SK-N-SH (cell line): ENCODE data around the gene PTPRK. TPM values are rescaled to one million over a fixed set of nuclear protein-coding genes. Genes with fewer than 3 reads are reported as not detected.

ENCODE experiments used
- CTCF ChIA-PET: fragments of 300-600, 350-600 bp; formaldehyde crosslinking; extraction: SDS; loops from one replicate; lab custom pipeline; 2021; lab: Yijun Ruan, JAX
- POLR2A ChIA-PET: fragments of 350-600 bp; sonication (Branson Sonifier 250); formaldehyde crosslinking; extraction: SDS; loops from one replicate; lab custom pipeline; 2020; ENCODE audit warnings: antibody characterized with exemption, inconsistent platforms; lab: Yijun Ruan, JAX
- DNase-seq: peaks from one replicate; pipeline ENCODE4 v3.0.0; 2012
- H2AFZ ChIP-seq: fragments of 200-600 bp; sonication (generic); 2 replicates; pipeline ENCODE4 v1.8.1; 2016; ENCODE audit warnings: antibody characterized with exemption, mild to moderate bottlenecking, low read depth
- H3F3A ChIP-seq: fragments of 200-600 bp; sonication (generic); replicated peaks from 2 replicates; pipeline ENCODE3; 2016; ENCODE audit warnings: antibody characterized with exemption, mild to moderate bottlenecking; ENCODE audit not compliant: insufficient read depth
- H3K27ac ChIP-seq, 2 experiments: fragments of 200-500 bp in 1 of 2; fragments of 200-600 bp in 1 of 2; sonication (Bioruptor generic) in 1 of 2; sonication (generic), shearing (Covaris generic) in 1 of 2; 2 replicates each; pipeline versions ENCODE4 v1.5.1 to v1.6.1; 2014 to 2016; ENCODE audit warnings: low read depth in 2 of 2, inconsistent platforms in 1 of 2, low read length in 1 of 2, mild to moderate bottlenecking in 1 of 2, mixed read lengths in 1 of 2
- H3K27me3 ChIP-seq: fragments of 200-600 bp; sonication (generic), shearing (Covaris generic); 2 replicates; pipeline ENCODE4 v1.6.1; 2016; ENCODE audit warnings: mixed run types; ENCODE audit not compliant: insufficient read depth
- H3K36me3 ChIP-seq, 2 experiments: fragments of 200-500 bp in 1 of 2; fragments of 200-600 bp in 1 of 2; sonication (Bioruptor generic) in 1 of 2; sonication (generic) in 1 of 2; replicated peaks in 1 of 2; 2 replicates each; pipeline versions ENCODE3 to v1.5.1; 2014 to 2016; ENCODE audit warnings: low read length in 1 of 2, mild to moderate bottlenecking in 1 of 2; ENCODE audit not compliant: insufficient read depth in 2 of 2, control insufficient read depth in 1 of 2
- H3K4me1 ChIP-seq, 2 experiments: fragments of 200-500 bp in 1 of 2; fragments of 200-600 bp in 1 of 2; sonication (Bioruptor generic) in 1 of 2; sonication (generic), shearing (Covaris generic) in 1 of 2; 2 replicates each; pipeline versions ENCODE4 v1.5.1 to v1.6.1; 2014 to 2016; ENCODE audit warnings: low read depth in 1 of 2, low read length in 1 of 2, mixed run types in 1 of 2; ENCODE audit not compliant: insufficient read depth in 2 of 2, control insufficient read depth in 1 of 2
- H3K4me2 ChIP-seq: fragments of 200-600 bp; sonication (generic), shearing (Covaris generic); 2 replicates; pipeline ENCODE4 v1.6.1; 2017; ENCODE audit warnings: mixed run types
- H3K4me3 ChIP-seq, 2 experiments: fragments of 200-500 bp in 1 of 2; fragments of 200-600 bp in 1 of 2; sonication (Bioruptor generic) in 1 of 2; sonication (generic), shearing (Covaris generic) in 1 of 2; 2 replicates each; pipeline versions ENCODE4 v1.5.1 to v1.8.1; 2014 to 2016; ENCODE audit warnings: low read depth in 2 of 2, inconsistent platforms in 1 of 2, low read length in 1 of 2, mild to moderate bottlenecking in 1 of 2, mixed read lengths in 1 of 2, moderate library complexity in 1 of 2
- H3K79me2 ChIP-seq: fragments of 200-600 bp; sonication (generic); 2 replicates; pipeline ENCODE4 v1.8.1; 2017; ENCODE audit warnings: mild to moderate bottlenecking; ENCODE audit not compliant: insufficient read depth
- H3K9ac ChIP-seq: fragments of 200-600 bp; sonication (generic); 2 replicates; pipeline ENCODE4 v1.6.1; 2017; ENCODE audit warnings: mixed run types
- H3K9me2 ChIP-seq: fragments of 200-600 bp; sonication (generic); 2 replicates; pipeline ENCODE4 v1.6.1; 2017; ENCODE audit warnings: mixed run types
- H3K9me3 ChIP-seq: fragments of 200-600 bp; sonication (generic); 2 replicates; pipeline ENCODE4 v1.6.1; 2017; ENCODE audit warnings: mixed run types, mild to moderate bottlenecking, moderate library complexity
- H4K20me1 ChIP-seq: fragments of 200-600 bp; sonication (generic); 2 replicates; pipeline ENCODE4 v1.6.1; 2017; ENCODE audit warnings: mild to moderate bottlenecking, mixed run types; ENCODE audit not compliant: insufficient read depth
- ELF1 ChIP-seq: IDR thresholded peaks from 2 replicates; pipeline ENCODE4 v1.4.0; 2012
- EP300 ChIP-seq, 2 experiments: IDR thresholded peaks; 2 replicates each; pipeline versions ENCODE4 v1.4.0 to v1.6.1; 2012; ENCODE audit warnings: borderline replicate concordance in 1 of 2, low read depth in 1 of 2, low read length in 1 of 2
- FOSL2 ChIP-seq: IDR thresholded peaks from 2 replicates; pipeline ENCODE4 v1.4.0; 2012; ENCODE audit warnings: low read depth, mild to moderate bottlenecking, moderate library complexity, borderline replicate concordance
- FOXM1 ChIP-seq: IDR thresholded peaks from 2 replicates; pipeline ENCODE4 v1.4.0; 2012; ENCODE audit warnings: low read depth, mild to moderate bottlenecking
- GABPA ChIP-seq: IDR thresholded peaks from 2 replicates; pipeline ENCODE4 v1.4.0; 2012; ENCODE audit warnings: low read depth, mild to moderate bottlenecking
- MXI1 ChIP-seq: IDR thresholded peaks from 2 replicates; pipeline ENCODE4 v1.6.1; 2012; ENCODE audit warnings: mild to moderate bottlenecking, low read depth, low read length, improper control_type of control experiment
- NFIC ChIP-seq: IDR thresholded peaks from 2 replicates; pipeline ENCODE4 v1.4.0; 2012; ENCODE audit warnings: borderline replicate concordance
- NRF1 ChIP-seq: IDR thresholded peaks from 2 replicates; pipeline ENCODE4 v1.6.1; 2012; ENCODE audit warnings: low read depth, mild to moderate bottlenecking, low read length
- RAD21 ChIP-seq: IDR thresholded peaks from 2 replicates; pipeline ENCODE4 v1.6.1; 2012; ENCODE audit warnings: mild to moderate bottlenecking, low read length
- RCOR1 ChIP-seq: fragments of 150-350 bp; IDR thresholded peaks from 2 replicates; pipeline ENCODE4 v1.6.1; 2017; ENCODE audit warnings: antibody characterized with exemption, low read length
- RXRA ChIP-seq: IDR thresholded peaks from 2 replicates; pipeline ENCODE4 v1.4.0; 2012; ENCODE audit warnings: low read depth, mild to moderate bottlenecking, borderline replicate concordance
- SMC3 ChIP-seq: IDR thresholded peaks from 2 replicates; pipeline ENCODE4 v1.6.1; 2012; ENCODE audit warnings: low read depth, low read length, improper control_type of control experiment
- TAF1 ChIP-seq: IDR thresholded peaks from 2 replicates; pipeline ENCODE4 v1.6.1; 2012; ENCODE audit warnings: low read depth, mild to moderate bottlenecking, low read length, moderate library complexity, borderline replicate concordance
- TCF12 ChIP-seq: IDR thresholded peaks from 2 replicates; pipeline ENCODE4 v1.4.0; 2012
- YY1 ChIP-seq: IDR thresholded peaks from 2 replicates; pipeline ENCODE4 v1.4.0; 2012; ENCODE audit warnings: low read depth, mild to moderate bottlenecking
- WGBS: methylation state at CpG from one replicate; pipeline ENCODE4 v1.1.6; 2017; ENCODE audit warnings: low lambda C conversion rate; 5-methylcytosine and 5-hydroxymethylcytosine counted together
- polyA plus RNA-seq, 3 experiments: library from polyadenylated mRNA; depleted of rRNA; stranded (reverse); fragments of >200 nt; gene quantifications; 2 replicates each; pipeline ENCODE4 v1.2.3, GENCODE V29; 2012
- TF ChIP-seq, protein P1 (sequence below): IDR thresholded peaks from 2 replicates; pipeline ENCODE4 v1.6.1; 2012; ENCODE audit warnings: mild to moderate bottlenecking, low read depth, low read length, moderate library complexity
- TF ChIP-seq, protein P2 (sequence below): IDR thresholded peaks from 2 replicates; pipeline ENCODE4 v1.4.0; 2012; ENCODE audit warnings: low read depth, borderline replicate concordance
- TF ChIP-seq, protein P3 (sequence below): IDR thresholded peaks from 2 replicates; pipeline ENCODE4 v1.4.0; 2012; ENCODE audit warnings: low read depth, borderline replicate concordance

PTPRK gene
- polyA plus RNA-seq, 1 of the 3 experiments (the other 2 are of a cell fraction): 9.5 TPM

DNA sequence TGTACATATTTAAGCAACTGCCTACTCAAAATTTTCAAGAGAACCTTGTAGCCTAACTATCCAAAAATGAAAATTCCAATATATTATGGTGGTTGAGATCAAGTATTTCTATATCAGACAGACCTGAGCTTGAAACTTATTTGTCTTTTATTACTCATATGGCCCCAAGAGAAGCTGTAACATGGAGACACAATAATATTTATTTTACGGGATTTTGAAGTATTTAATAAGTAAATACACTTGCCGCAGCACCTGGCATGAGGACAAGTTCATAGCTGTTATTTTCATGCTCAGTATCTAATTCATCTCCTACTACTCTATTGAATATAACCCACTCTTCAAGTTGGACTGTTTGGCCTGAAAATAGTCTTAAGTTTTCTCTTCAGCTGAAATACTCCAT, 28.0 kb downstream of the PTPRK start:
- no peak for TF ChIP-seq SMC3
- no peak for TF ChIP-seq NRF1
- no peak for TF ChIP-seq MXI1
- no peak for TF ChIP-seq RXRA
- no peak for TF ChIP-seq RCOR1
- no peak for TF ChIP-seq TCF12
- TF ChIP-seq RAD21: no peak
- no peak for TF ChIP-seq GABPA
- TF ChIP-seq, protein P1, sequence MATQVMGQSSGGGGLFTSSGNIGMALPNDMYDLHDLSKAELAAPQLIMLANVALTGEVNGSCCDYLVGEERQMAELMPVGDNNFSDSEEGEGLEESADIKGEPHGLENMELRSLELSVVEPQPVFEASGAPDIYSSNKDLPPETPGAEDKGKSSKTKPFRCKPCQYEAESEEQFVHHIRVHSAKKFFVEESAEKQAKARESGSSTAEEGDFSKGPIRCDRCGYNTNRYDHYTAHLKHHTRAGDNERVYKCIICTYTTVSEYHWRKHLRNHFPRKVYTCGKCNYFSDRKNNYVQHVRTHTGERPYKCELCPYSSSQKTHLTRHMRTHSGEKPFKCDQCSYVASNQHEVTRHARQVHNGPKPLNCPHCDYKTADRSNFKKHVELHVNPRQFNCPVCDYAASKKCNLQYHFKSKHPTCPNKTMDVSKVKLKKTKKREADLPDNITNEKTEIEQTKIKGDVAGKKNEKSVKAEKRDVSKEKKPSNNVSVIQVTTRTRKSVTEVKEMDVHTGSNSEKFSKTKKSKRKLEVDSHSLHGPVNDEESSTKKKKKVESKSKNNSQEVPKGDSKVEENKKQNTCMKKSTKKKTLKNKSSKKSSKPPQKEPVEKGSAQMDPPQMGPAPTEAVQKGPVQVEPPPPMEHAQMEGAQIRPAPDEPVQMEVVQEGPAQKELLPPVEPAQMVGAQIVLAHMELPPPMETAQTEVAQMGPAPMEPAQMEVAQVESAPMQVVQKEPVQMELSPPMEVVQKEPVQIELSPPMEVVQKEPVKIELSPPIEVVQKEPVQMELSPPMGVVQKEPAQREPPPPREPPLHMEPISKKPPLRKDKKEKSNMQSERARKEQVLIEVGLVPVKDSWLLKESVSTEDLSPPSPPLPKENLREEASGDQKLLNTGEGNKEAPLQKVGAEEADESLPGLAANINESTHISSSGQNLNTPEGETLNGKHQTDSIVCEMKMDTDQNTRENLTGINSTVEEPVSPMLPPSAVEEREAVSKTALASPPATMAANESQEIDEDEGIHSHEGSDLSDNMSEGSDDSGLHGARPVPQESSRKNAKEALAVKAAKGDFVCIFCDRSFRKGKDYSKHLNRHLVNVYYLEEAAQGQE: no peak
- TF ChIP-seq ELF1: no peak
- TF ChIP-seq, protein P2, sequence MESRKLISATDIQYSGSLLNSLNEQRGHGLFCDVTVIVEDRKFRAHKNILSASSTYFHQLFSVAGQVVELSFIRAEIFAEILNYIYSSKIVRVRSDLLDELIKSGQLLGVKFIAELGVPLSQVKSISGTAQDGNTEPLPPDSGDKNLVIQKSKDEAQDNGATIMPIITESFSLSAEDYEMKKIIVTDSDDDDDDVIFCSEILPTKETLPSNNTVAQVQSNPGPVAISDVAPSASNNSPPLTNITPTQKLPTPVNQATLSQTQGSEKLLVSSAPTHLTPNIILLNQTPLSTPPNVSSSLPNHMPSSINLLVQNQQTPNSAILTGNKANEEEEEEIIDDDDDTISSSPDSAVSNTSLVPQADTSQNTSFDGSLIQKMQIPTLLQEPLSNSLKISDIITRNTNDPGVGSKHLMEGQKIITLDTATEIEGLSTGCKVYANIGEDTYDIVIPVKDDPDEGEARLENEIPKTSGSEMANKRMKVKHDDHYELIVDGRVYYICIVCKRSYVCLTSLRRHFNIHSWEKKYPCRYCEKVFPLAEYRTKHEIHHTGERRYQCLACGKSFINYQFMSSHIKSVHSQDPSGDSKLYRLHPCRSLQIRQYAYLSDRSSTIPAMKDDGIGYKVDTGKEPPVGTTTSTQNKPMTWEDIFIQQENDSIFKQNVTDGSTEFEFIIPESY: no peak
- TF ChIP-seq, protein P3, sequence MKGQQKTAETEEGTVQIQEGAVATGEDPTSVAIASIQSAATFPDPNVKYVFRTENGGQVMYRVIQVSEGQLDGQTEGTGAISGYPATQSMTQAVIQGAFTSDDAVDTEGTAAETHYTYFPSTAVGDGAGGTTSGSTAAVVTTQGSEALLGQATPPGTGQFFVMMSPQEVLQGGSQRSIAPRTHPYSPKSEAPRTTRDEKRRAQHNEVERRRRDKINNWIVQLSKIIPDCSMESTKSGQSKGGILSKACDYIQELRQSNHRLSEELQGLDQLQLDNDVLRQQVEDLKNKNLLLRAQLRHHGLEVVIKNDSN: no peak
- TF ChIP-seq NFIC: no peak
- no peak for TF ChIP-seq FOSL2
- TF ChIP-seq EP300 (IDR thresholded peaks at IDR 0.05; ENCODE audit: borderline replicate concordance in 1 of 2, low read depth in 1 of 2, low read length in 1 of 2): no peak
- TF ChIP-seq FOXM1: no peak
- TF ChIP-seq TAF1: no peak
- TF ChIP-seq YY1: no peak
- WGBS: 83% methylated on average over 2 of the region's 2 CpGs
- no peak for DNase-seq

More for the DNA sequence above, 28.0 kb downstream of the PTPRK start:
- Histone ChIP-seq H3K9ac (peak overlapping the region; percentile 66; the same call in 1 of the 2 replicates), H3K27ac (peak overlapping the region in 1 of 2 experiments; percentile 69; a peak in 2 of 4 replicates), H3K4me1 (peaks cover 0 to 15% of the 10 kb centered on the region in 2 experiments; a peak in 1 of 4 replicates), H3K4me2 (peak overlapping the region; percentile 73), H3K27me3 (no peaks in the 10 kb centered on the region), H2AFZ (no peak overlapping the region), H3F3A (peaks cover 3% of the 10 kb centered on the region), H3K36me3 (no peaks in the 10 kb centered on the region), H3K79me2 (peaks cover 45% of the 10 kb centered on the region), H3K9me3 (no peaks in the 10 kb centered on the region), H3K9me2 (no peaks in the 10 kb centered on the region), H3K4me3 (peak overlapping the region in 1 of 2 experiments; percentile 53; a peak in 2 of 4 replicates), H4K20me1 (peaks cover 8% of the 10 kb centered on the region)
- POLR2A ChIA-PET: no interaction called here
- CTCF ChIA-PET: no interaction called here
